Progenitor cell of endocrine pancreas (in vitro differentiated cells): ENCODE measurements around the gene ACCS. TPM values are rescaled to one million over a fixed set of nuclear protein-coding genes. Genes with fewer than 3 reads are reported as not detected.

Experiments
- DNase-seq: peaks from one replicate; pipeline ENCODE4 v3.0.0; 2021; ENCODE audit warnings: low spot score; ENCODE audit not compliant: unreplicated experiment
- H3K27ac Mint-ChIP-seq: 2 replicates; pipeline ENCODE4 v1.8.0; 2021; ENCODE audit warnings: mild to moderate bottlenecking, moderate library complexity, mixed read lengths
- H3K27me3 Mint-ChIP-seq: 2 replicates; pipeline ENCODE4 v1.8.0; 2021; ENCODE audit warnings: mixed read lengths
- H3K36me3 Mint-ChIP-seq: 2 replicates; pipeline ENCODE4 v1.8.0; 2022; ENCODE audit warnings: mixed read lengths; ENCODE audit not compliant: insufficient read depth
- H3K4me1 Mint-ChIP-seq: 2 replicates; pipeline ENCODE4 v1.8.0; 2021; ENCODE audit warnings: low read depth, mixed read lengths
- H3K4me3 Mint-ChIP-seq: 2 replicates; pipeline ENCODE4 v1.8.0; 2021; ENCODE audit warnings: low read depth, mild to moderate bottlenecking, moderate library complexity, mixed read lengths
- H3K9me3 Mint-ChIP-seq: 2 replicates; pipeline ENCODE4 v1.8.0; 2021; ENCODE audit warnings: low read depth, mixed read lengths
- CTCF ChIP-seq: fragments of 200-600 bp; sonication (generic); IDR thresholded peaks from one replicate; pipeline ENCODE4 v1.5.0; 2021; ENCODE audit warnings: antibody characterized with exemption, mild to moderate bottlenecking; ENCODE audit not compliant: unreplicated experiment
- total RNA-seq: library from RNA; stranded (reverse); gene quantifications from 2 replicates; pipeline ENCODE4 v1.2.1, GENCODE V29; 2021

Gene ACCS
- total RNA-seq, 1 donor from 2014 or later, result 33.5 TPM

GRCh38 chr11:44085330-44085729, 19.3 kb downstream of the ACCS start:
- TF ChIP-seq CTCF, result no peak
- no peaks in the 10 kb centered on the region for H3K4me1 Mint-ChIP-seq
- no peaks in the 10 kb centered on the region for H3K27me3 Mint-ChIP-seq
- no peak overlapping the region for H3K27ac Mint-ChIP-seq
- peaks cover 18% of the 10 kb centered on the region for H3K9me3 Mint-ChIP-seq
- DNase-seq, result no peak
- H3K36me3 Mint-ChIP-seq, result peaks cover 18% of the 10 kb centered on the region
- no peak overlapping the region for H3K4me3 Mint-ChIP-seq

DNA sequence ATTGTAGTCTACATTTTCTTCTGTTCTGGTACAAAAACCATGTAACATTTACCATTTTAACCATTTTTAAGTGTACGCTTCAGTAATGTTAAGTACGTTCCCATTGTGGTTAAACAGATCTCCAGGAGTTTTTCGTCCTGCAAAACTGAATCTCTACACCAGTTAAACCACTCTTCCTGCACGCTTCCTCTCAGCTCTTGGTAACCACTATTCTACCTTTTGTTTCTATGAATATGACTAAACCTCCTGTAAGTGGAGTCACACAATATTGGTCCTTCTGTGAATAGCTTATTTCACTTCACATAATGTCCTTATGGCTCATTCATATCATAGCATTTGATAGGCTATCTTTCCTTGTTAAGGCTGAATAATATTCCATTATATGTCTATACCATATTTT, 22.3 kb downstream of the ACCS start:
- H3K27me3 Mint-ChIP-seq, result no peaks in the 10 kb centered on the region
- no peak for DNase-seq
- H3K27ac Mint-ChIP-seq, result no peak overlapping the region
- no peaks in the 10 kb centered on the region for H3K4me1 Mint-ChIP-seq
- TF ChIP-seq CTCF, result no peak
- peaks cover 18% of the 10 kb centered on the region for H3K9me3 Mint-ChIP-seq
- H3K4me3 Mint-ChIP-seq, result no peak overlapping the region
- peaks cover 18% of the 10 kb centered on the region for H3K36me3 Mint-ChIP-seq

DNA sequence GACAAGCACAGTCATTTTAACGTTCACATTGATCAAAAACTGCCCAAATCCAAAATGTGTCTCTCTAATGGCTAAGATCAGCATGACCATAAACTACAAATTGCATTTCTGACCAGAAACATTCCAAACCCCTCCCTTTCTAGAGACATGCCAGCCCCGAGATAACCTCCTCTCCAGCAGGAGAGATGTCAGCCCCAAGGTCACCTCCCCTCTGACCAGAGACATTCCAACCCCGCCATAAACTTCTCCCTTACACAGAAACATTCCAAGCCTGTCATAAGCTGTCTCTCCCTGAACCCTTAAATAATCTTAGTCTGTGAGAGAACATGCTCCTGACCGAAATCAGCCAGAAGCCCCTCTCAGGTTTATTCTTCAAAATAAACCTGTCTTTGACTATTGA, 22.8 kb downstream of the ACCS start:
- no peaks in the 10 kb centered on the region for H3K4me1 Mint-ChIP-seq
- H3K9me3 Mint-ChIP-seq, result peaks cover 18% of the 10 kb centered on the region
- no peak overlapping the region for H3K4me3 Mint-ChIP-seq
- H3K27ac Mint-ChIP-seq, result no peak overlapping the region
- no peak for DNase-seq
- no peaks in the 10 kb centered on the region for H3K27me3 Mint-ChIP-seq
- peaks cover 18% of the 10 kb centered on the region for H3K36me3 Mint-ChIP-seq
- TF ChIP-seq CTCF, result no peak

DNA sequence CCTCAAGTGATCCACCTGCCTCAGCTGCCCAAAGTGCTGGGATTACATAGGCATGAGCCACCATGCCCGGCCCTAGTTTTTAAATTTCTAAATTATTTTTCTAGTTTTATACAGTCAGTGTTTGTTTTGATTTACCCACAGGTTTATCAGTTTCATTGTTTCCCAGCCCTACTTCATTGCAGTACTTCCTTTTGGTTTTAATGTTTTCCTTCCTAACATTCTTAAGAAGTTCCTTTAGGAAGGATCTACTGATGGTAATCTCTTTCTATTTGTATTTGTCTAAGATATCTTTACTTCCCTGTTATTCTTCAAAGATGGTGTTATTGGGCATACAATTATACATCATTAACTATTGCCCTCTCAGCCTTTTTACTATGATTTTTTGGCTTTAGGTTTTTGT, 24.5 kb downstream of the ACCS start:
- Mint-ChIP-seq H3K4me3 (no peak overlapping the region), H3K27ac (no peak overlapping the region), H3K9me3 (peaks cover 16% of the 10 kb centered on the region), H3K4me1 (no peaks in the 10 kb centered on the region), H3K27me3 (no peaks in the 10 kb centered on the region), H3K36me3 (peaks cover 13% of the 10 kb centered on the region)
- no peak for DNase-seq
- no peak for TF ChIP-seq CTCF

- Mint-ChIP-seq H3K27ac (no peak overlapping the region), H3K27me3 (no peaks in the 10 kb centered on the region), H3K4me1 (peaks cover 6% of the 10 kb centered on the region), H3K9me3 (peaks cover 4% of the 10 kb centered on the region), H3K36me3 (peaks cover 3% of the 10 kb centered on the region), H3K4me3 (peak overlapping the region; percentile 73)
- peak; percentile 84 for TF ChIP-seq CTCF
- DNase-seq, result peak; percentile 57
These were observed 28.3 kb downstream of the ACCS start for GRCh38 chr11:44094260-44094868.
